Muscle layer of colon (tissue), 2 donors: Measurements from ENCODE around the gene CENPA.
"Not testable (repeated sequence)": the region's sequence is repeated elsewhere in the genome, so short reads cannot be mapped to it uniquely, and the experiment has no call there.

Source experiments
- H3K27ac ChIP-seq: one replicate; pipeline ENCODE4 v1.7.0; 2013; ENCODE audit warnings: low read depth, mild to moderate bottlenecking, low read length, moderate library complexity
- H3K27me3 ChIP-seq, 2 donors: one replicate each; pipeline ENCODE4 v1.7.0; 2013; ENCODE audit warnings: low read length in 2 of 2, mild to moderate bottlenecking in 2 of 2; ENCODE audit not compliant: insufficient read depth in 2 of 2, control insufficient read depth in 1 of 2
- H3K36me3 ChIP-seq: one replicate; pipeline ENCODE4 v1.7.0; 2013; ENCODE audit warnings: mild to moderate bottlenecking, low read length; ENCODE audit not compliant: insufficient read depth
- H3K4me1 ChIP-seq: one replicate; pipeline ENCODE4 v1.7.0; 2013; ENCODE audit warnings: mild to moderate bottlenecking, low read length; ENCODE audit not compliant: insufficient read depth
- H3K4me3 ChIP-seq, 2 donors: one replicate each; pipeline ENCODE4 v1.7.0; 2013; ENCODE audit warnings: low read length in 2 of 2, low read depth in 1 of 2, mild to moderate bottlenecking in 1 of 2, moderate library complexity in 1 of 2
- H3K9ac ChIP-seq: one replicate; pipeline ENCODE4 v1.7.0; 2013; ENCODE audit warnings: low read length
- H3K9me3 ChIP-seq: one replicate; pipeline ENCODE4 v1.7.0; 2013; ENCODE audit warnings: mild to moderate bottlenecking, low read length
- donor health status: abdominal sarcoma.
- donor health status: Adenocarcinoma of cecum.

The CENPA gene

DNA sequence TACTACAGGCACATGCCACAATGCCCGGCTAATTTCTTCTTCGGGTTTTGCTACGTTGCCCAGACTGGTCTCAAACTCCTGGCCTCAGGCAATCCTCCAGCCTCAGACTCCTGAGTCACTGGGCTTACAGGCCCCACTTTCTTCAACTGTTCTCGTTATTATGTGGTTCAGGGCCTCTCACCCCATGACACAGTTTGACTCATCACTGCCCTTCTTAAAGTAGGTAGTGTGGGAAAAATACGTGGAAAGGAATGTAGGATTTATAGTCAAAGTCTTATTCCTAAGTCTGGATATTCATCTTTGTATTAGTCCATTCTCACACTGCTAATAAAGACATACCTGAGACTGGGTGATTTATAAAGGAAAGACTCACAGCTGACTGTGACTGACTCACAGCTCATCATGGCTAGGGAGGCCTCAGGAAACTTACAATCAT, 19.4 kb downstream of the CENPA start:
- Histone ChIP-seq H3K27ac (no peak overlapping the region), H3K4me1 (no peaks in the 10 kb centered on the region), H3K9me3 (no peaks in the 10 kb centered on the region), H3K9ac (no peak overlapping the region), H3K4me3 (no peak overlapping the region), H3K36me3 (no peaks in the 10 kb centered on the region), H3K27me3 (no peaks in the 10 kb centered on the region)

DNA sequence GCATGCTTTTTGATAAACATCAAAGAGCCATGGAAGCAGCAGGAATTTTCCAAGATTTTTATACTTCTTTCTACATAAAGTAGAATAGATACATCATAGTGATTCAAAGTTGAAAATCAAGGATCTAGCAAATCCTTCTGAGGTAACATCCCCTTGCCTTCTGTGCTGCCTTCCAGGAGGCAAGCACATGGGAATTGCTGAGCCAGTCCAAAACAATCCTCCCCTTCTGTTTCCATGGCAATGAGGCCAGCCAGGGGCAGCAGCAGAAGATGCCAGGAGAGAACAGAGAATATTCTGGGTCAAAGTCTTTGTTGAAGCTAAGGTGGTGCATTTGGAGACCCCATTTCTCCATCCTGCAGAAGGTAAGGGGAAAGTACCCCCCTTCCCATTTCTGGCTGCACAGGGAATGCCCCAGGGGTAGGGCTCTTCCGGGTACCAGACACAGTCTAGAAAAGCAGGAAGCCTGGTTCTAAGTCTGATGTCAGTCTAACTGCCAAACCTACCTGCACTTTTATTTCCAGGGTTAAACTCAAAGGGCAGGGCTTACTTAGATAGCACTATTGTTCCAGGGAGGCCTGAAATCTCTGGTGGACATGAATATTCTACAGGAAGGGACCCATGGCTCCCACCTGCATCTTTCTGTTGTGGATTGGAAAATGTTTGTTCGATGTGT, 22.1 kb downstream of the CENPA start:
- H3K27me3 ChIP-seq = no peaks in the 10 kb centered on the region
- H3K4me1 ChIP-seq = no peaks in the 10 kb centered on the region
- H3K9ac ChIP-seq = no peak overlapping the region
- no peak overlapping the region for H3K4me3 ChIP-seq
- no peaks in the 10 kb centered on the region for H3K9me3 ChIP-seq
- H3K27ac ChIP-seq = no peak overlapping the region
- no peaks in the 10 kb centered on the region for H3K36me3 ChIP-seq

DNA sequence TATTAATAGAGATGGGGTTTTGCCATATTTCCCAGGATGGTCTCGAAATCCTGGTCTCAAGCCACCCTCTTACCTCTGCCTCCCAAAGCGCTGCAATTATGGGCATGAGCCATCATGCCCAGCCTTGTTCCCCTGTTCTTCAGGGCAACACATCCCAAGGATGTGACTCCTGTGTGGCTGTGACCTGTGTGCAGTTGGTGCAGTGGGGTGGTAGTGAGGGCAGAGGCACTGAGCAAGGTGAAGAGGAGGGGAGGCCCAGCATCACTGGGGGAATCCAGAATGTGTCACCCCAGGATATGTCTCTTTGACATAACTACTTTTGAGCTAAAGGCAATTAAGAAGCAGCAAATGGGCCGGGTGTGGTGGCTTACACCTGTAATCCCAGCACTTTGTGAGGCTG, 23.4 kb downstream of the CENPA start:
- Histone ChIP-seq H3K9me3 (no peaks in the 10 kb centered on the region), H3K27me3 (no peaks in the 10 kb centered on the region), H3K4me3 (no peak overlapping the region), H3K9ac (no peak overlapping the region), H3K4me1 (no peaks in the 10 kb centered on the region), H3K36me3 (no peaks in the 10 kb centered on the region), H3K27ac (no peak overlapping the region)

DNA sequence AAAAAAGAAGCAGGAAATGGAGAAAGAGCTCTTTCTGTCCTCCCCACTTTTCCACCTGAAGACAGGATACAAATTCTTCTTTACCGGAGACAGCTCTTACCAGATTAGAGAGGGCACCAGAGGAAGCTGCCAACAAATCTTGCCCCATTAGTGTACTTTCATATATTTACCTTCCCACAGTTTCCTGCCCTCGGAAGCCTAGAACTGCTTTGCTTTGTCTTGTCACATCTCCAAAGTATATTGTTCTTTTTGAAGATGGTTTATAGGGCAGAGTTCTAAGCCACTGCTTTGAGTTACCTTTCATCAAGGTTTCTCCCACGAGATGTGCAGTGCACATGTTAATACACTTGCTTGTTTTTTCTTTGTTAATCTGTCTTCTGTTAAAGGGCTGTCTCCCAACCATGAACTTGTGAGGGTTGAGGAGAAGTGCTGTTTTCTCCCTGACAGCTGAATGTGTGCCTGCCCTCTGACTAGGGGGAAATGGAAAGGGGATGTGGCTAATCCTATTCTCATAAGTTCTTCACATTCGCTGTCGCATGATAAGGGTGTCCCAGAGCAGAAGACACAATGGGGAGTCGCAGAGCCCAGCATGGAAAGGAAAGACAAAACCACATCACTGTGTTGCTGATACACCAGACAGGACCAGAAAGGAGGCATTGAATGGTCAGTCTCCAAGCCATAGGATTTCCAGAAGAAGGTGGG, 24.2 kb downstream of the CENPA start:
- no peaks in the 10 kb centered on the region for H3K4me1 ChIP-seq
- no peaks in the 10 kb centered on the region for H3K36me3 ChIP-seq
- H3K27me3 ChIP-seq = no peaks in the 10 kb centered on the region
- H3K9ac ChIP-seq = no peak overlapping the region
- no peak overlapping the region for H3K27ac ChIP-seq
- no peaks in the 10 kb centered on the region for H3K9me3 ChIP-seq
- H3K4me3 ChIP-seq = no peak overlapping the region

DNA sequence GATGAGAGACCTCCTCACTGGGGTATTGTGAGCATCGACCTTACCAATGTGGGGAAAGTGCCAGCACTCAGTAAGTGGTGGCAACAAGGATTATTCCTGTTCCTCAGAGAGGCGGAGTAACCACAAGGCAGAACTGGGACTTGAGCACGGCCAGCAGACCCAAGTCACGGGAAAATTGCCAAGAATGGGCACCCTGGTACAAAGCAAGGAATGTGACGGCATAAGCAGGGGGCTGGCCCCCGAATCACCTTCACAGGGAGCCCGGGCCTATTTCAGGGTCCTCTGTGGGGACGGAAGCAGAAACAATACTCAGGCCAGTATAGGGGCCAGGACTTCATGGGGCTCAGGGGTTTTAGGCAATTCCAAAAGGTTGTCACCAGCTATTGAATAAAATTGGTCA, 25.4 kb downstream of the CENPA start:
- Histone ChIP-seq H3K27me3 (no peaks in the 10 kb centered on the region), H3K4me3 (no peak overlapping the region), H3K9me3 (no peaks in the 10 kb centered on the region), H3K4me1 (no peaks in the 10 kb centered on the region), H3K36me3 (no peaks in the 10 kb centered on the region), H3K27ac (no peak overlapping the region), H3K9ac (no peak overlapping the region)

DNA sequence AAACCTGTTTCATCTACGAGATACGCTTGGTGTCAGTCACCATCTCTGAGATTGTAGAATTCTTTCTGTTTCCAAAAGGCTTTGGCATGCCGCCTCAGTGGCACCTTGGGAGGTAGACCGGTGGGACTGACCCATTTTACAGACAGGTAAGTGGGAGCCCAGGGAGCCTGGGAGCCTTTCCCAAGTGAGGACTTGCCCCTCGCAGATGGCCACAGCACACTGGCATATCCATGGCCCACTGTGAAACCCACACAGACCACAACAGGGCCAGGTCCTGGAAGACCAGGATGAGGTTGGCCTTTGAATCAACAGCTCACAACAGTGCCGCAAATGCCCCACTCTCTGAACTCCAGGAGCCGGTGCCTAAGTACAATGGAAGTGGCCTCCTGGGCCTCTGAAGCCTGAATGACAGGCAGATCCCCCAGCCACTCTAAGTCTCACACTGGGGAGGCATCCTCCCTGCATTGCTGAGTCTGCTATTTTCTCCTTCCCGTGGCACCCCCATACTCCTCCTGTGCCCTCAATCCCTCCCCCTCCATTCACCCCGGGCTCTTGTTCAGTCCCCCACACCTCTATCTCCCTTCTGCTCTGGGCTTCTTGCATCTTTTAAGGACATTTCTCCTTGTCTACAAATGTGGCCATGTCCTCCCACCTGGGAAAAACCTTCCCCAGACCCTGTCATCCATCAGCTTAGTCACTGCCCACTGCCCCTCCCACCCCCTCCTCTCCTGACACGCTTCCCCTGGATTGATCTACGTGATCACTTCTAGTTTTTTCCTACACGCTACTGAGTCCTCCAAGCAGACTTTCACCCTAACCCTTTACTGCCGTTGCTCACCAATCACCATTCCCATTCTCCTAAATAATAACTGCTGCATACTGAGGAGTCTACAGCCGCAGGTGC, 26.2 kb downstream of the CENPA start:
- Histone ChIP-seq H3K4me1 (no peaks in the 10 kb centered on the region), H3K27me3 (peaks cover 0 to 5% of the 10 kb centered on the region in 2 donors), H3K36me3 (no peaks in the 10 kb centered on the region), H3K9ac (no peak overlapping the region), H3K4me3 (no peak overlapping the region), H3K27ac (no peak overlapping the region), H3K9me3 (no peaks in the 10 kb centered on the region)

DNA sequence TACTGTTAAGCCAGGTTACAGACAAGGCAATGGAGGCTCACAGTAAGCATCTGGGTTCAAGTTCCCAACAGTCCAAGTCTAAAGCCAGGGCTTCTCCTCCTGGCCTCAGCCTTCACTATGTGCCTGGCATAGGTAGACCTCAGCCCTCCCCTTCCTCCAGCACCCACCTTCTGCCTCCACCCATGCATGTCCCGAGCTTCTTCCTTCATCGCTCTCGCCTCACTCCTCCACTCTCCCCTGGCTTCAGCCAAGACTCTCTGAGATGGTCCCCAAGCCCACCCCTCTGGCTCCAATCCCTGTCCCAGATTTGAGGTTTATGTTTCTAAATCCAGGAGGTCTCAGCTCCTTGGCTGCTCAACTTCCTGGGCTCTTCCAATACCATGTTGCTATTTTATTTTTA, 26.9 kb downstream of the CENPA start:
- Histone ChIP-seq H3K27ac (no peak overlapping the region), H3K36me3 (no peaks in the 10 kb centered on the region), H3K27me3 (peaks cover 0 to 5% of the 10 kb centered on the region in 2 donors), H3K4me3 (no peak overlapping the region), H3K9me3 (no peaks in the 10 kb centered on the region), H3K9ac (no peak overlapping the region), H3K4me1 (no peaks in the 10 kb centered on the region)

DNA sequence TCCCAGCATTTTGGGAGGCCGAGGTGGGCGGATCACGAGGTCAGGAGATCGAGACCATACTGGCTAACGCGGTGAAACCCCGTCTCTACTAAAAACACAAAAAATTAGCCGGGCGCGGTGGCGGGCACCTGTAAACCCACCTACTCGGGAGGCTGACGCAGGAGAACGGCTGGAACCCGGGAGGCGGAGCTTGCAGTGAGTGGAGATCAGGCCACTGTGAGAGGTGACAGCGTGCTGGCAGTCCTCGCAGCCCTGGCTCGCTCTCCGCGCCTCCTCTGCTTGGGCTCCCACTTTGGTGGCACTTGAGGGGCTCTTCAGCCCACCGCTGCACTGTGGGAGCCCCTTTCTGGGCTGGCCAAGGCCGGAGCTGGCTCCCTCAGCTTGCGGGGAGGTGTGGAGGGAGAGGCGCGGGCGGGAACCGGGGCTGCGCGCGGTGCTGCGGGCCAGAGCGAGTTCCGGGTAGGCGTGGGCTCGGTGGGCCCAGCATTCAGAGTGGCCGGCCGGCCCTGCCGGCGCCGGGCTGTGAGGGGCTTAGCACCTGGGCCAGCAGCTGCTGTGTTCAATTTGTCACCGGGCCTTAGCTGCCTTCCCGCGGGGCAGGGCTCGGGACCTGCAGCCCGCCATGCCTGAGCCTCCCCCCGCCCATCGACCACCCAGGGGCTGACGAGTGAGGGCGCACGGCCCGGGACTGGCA, 28.4 kb downstream of the CENPA start:
- not testable (repeated sequence) for H3K27me3 ChIP-seq, H3K36me3 ChIP-seq

DNA sequence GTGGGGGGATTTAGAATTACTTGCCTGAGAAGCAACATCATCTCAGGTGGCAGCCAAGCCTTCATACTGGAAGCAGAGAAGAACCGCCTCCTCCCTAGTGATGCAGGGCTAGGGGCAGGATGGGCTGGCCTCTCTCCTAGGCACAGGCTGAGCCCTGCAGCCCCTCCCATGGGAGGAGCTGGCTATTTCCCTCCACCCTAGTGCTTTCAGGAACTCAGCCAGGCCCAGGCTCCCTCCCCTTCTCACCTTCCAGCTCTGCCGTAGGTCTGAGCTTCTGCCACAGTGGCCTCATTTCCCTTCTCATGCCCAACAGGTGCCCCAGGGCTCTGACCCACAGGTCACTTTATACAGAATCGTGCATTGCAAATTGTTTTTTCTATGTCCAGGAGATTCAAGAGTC, 31.0 kb downstream of the CENPA start:
- Histone ChIP-seq H3K4me1 (no peaks in the 10 kb centered on the region), H3K36me3 (no peaks in the 10 kb centered on the region), H3K27ac (no peak overlapping the region), H3K4me3 (no peak overlapping the region), H3K9ac (no peak overlapping the region), H3K9me3 (no peaks in the 10 kb centered on the region), H3K27me3 (peaks cover 0 to 5% of the 10 kb centered on the region in 2 donors)

More for the DNA sequence above, 28.4 kb downstream of the CENPA start:
- not testable (repeated sequence) for H3K4me1 ChIP-seq, H3K9ac ChIP-seq, H3K9me3 ChIP-seq, H3K4me3 ChIP-seq, H3K27ac ChIP-seq

DNA sequence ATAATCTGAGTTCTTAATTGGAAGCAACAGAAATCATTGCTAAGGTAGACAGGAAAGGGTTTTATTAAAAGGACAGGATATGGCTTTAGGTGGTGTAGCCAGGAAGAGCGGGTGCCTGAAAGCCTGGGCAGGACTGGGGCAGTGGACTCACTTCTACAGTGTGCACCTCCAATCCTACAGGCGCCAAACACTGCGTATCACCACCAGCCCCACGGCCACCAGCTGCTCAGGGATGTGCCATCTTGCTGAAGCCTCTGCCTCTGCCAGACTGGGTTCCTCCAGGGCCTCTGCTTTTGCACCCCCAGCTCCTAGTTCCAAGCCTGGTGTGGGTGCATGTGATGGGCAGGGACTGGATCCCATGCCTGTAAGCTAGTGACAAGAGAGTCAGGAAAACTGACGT, 32.4 kb downstream of the CENPA start:
- H3K9ac ChIP-seq = no peak overlapping the region
- H3K27me3 ChIP-seq = peaks cover 0 to 5% of the 10 kb centered on the region in 2 donors
- H3K36me3 ChIP-seq = no peaks in the 10 kb centered on the region

DNA sequence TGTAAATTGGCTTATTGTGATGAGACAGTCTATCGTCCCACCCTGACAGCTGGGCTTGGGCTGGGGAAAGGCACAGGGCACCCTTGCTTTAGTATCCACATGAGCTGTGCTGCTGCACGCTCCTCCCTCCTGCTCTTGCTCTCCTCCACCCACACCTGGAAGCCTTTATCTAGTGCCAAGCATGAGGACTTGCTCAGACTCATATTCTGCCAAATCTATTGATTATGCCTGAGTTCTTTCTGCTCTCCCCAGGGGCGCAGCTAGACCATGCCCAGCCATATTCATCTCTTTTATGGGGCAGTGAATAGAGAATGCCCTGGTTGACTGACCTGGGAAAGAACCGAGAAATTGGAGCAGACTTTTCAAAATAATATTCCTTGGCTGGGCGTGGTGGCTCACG, 33.1 kb downstream of the CENPA start:
- no peak overlapping the region for H3K4me3 ChIP-seq
- no peak overlapping the region for H3K27ac ChIP-seq
- H3K27me3 ChIP-seq = peaks cover 0 to 5% of the 10 kb centered on the region in 2 donors
- H3K9ac ChIP-seq = no peak overlapping the region
- H3K4me1 ChIP-seq = no peaks in the 10 kb centered on the region
- no peaks in the 10 kb centered on the region for H3K36me3 ChIP-seq
- H3K9me3 ChIP-seq = no peaks in the 10 kb centered on the region

More for the DNA sequence above, 32.4 kb downstream of the CENPA start:
- Histone ChIP-seq H3K27ac (no peak overlapping the region), H3K9me3 (no peaks in the 10 kb centered on the region), H3K4me1 (no peaks in the 10 kb centered on the region), H3K4me3 (no peak overlapping the region)
